ENCODE data around the gene GPX3. TPM values are rescaled to one million over a fixed set of nuclear protein-coding genes. Genes with fewer than 3 reads are reported as not detected.

Gene GPX3
- total and polyA plus RNA-seq, 2 experiments from 2014 or later = 28.0 to 48.9 TPM

- Histone ChIP-seq H3K27me3 (ENCODE audit: insufficient read depth) (no peaks in the 10 kb centered on the region), H2AFZ (no peak overlapping the region), H3K36me3 (ENCODE audit: insufficient read depth) (no peaks in the 10 kb centered on the region), H3K27ac (ENCODE audit: low read depth) (no peak overlapping the region), H3F3A (replicated peaks; ENCODE audit: low read depth) (no peaks in the 10 kb centered on the region), H3K4me3 (no peak overlapping the region), H3K9me2 (ENCODE audit: insufficient read depth) (no peaks in the 10 kb centered on the region), H3K79me2 (replicated peaks; ENCODE audit: insufficient read depth) (no peaks in the 10 kb centered on the region), H3K4me1 (ENCODE audit: insufficient read depth) (no peaks in the 10 kb centered on the region), H4K20me1 (replicated peaks; ENCODE audit: insufficient read depth) (no peaks in the 10 kb centered on the region), H3K4me2 (no peak overlapping the region)
- DNase-seq (ENCODE audit: low spot score) (no peak), ATAC-seq (no peak)
- Mint-ChIP-seq H3K4me1 (no peaks in the 10 kb centered on the region), H3K27me3 (ENCODE audit: insufficient read depth, low read depth, poor library complexity) (peaks cover 4% of the 10 kb centered on the region), H3K4me3 (no peak overlapping the region), H3K27ac (no peak overlapping the region), H3K36me3 (ENCODE audit: low read depth) (peaks cover 19% of the 10 kb centered on the region), H3K9me3 (no peaks in the 10 kb centered on the region; the same call in 2 of the 3 replicates)
- TF ChIP-seq POLR2AphosphoS5 (IDR thresholded peaks at IDR 0.05; ENCODE audit: low read depth) (no peak), ZNF114 (CRISPR knock-in tag; IDR thresholded peaks at IDR 0.05) (no peak), JUNB (IDR thresholded peaks at IDR 0.05; ENCODE audit: unreplicated experiment) (no peak), ZNF331 (CRISPR knock-in tag; IDR thresholded peaks at IDR 0.05; ENCODE audit: low read depth) (no peak), STAT1 (IDR thresholded peaks at IDR 0.05; ENCODE audit: unreplicated experiment) (no peak), CREB1 (CRISPR knock-in tag; IDR thresholded peaks at IDR 0.05; ENCODE audit: low read depth) (no peak), EZH2 (IDR thresholded peaks at IDR 0.05; ENCODE audit: low read depth, unreplicated experiment) (no peak), EZH2phosphoT487 (IDR thresholded peaks at IDR 0.05; ENCODE audit: unreplicated experiment) (no peak), NANOG (IDR thresholded peaks at IDR 0.05; ENCODE audit: borderline replicate concordance) (no peak)
- TF ChIP-seq, protein P1, sequence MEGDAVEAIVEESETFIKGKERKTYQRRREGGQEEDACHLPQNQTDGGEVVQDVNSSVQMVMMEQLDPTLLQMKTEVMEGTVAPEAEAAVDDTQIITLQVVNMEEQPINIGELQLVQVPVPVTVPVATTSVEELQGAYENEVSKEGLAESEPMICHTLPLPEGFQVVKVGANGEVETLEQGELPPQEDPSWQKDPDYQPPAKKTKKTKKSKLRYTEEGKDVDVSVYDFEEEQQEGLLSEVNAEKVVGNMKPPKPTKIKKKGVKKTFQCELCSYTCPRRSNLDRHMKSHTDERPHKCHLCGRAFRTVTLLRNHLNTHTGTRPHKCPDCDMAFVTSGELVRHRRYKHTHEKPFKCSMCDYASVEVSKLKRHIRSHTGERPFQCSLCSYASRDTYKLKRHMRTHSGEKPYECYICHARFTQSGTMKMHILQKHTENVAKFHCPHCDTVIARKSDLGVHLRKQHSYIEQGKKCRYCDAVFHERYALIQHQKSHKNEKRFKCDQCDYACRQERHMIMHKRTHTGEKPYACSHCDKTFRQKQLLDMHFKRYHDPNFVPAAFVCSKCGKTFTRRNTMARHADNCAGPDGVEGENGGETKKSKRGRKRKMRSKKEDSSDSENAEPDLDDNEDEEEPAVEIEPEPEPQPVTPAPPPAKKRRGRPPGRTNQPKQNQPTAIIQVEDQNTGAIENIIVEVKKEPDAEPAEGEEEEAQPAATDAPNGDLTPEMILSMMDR (conservative IDR thresholded peaks at IDR 0.05; ENCODE audit: low read depth in 2 of 2) = no peak
- TF ChIP-seq, protein P2, sequence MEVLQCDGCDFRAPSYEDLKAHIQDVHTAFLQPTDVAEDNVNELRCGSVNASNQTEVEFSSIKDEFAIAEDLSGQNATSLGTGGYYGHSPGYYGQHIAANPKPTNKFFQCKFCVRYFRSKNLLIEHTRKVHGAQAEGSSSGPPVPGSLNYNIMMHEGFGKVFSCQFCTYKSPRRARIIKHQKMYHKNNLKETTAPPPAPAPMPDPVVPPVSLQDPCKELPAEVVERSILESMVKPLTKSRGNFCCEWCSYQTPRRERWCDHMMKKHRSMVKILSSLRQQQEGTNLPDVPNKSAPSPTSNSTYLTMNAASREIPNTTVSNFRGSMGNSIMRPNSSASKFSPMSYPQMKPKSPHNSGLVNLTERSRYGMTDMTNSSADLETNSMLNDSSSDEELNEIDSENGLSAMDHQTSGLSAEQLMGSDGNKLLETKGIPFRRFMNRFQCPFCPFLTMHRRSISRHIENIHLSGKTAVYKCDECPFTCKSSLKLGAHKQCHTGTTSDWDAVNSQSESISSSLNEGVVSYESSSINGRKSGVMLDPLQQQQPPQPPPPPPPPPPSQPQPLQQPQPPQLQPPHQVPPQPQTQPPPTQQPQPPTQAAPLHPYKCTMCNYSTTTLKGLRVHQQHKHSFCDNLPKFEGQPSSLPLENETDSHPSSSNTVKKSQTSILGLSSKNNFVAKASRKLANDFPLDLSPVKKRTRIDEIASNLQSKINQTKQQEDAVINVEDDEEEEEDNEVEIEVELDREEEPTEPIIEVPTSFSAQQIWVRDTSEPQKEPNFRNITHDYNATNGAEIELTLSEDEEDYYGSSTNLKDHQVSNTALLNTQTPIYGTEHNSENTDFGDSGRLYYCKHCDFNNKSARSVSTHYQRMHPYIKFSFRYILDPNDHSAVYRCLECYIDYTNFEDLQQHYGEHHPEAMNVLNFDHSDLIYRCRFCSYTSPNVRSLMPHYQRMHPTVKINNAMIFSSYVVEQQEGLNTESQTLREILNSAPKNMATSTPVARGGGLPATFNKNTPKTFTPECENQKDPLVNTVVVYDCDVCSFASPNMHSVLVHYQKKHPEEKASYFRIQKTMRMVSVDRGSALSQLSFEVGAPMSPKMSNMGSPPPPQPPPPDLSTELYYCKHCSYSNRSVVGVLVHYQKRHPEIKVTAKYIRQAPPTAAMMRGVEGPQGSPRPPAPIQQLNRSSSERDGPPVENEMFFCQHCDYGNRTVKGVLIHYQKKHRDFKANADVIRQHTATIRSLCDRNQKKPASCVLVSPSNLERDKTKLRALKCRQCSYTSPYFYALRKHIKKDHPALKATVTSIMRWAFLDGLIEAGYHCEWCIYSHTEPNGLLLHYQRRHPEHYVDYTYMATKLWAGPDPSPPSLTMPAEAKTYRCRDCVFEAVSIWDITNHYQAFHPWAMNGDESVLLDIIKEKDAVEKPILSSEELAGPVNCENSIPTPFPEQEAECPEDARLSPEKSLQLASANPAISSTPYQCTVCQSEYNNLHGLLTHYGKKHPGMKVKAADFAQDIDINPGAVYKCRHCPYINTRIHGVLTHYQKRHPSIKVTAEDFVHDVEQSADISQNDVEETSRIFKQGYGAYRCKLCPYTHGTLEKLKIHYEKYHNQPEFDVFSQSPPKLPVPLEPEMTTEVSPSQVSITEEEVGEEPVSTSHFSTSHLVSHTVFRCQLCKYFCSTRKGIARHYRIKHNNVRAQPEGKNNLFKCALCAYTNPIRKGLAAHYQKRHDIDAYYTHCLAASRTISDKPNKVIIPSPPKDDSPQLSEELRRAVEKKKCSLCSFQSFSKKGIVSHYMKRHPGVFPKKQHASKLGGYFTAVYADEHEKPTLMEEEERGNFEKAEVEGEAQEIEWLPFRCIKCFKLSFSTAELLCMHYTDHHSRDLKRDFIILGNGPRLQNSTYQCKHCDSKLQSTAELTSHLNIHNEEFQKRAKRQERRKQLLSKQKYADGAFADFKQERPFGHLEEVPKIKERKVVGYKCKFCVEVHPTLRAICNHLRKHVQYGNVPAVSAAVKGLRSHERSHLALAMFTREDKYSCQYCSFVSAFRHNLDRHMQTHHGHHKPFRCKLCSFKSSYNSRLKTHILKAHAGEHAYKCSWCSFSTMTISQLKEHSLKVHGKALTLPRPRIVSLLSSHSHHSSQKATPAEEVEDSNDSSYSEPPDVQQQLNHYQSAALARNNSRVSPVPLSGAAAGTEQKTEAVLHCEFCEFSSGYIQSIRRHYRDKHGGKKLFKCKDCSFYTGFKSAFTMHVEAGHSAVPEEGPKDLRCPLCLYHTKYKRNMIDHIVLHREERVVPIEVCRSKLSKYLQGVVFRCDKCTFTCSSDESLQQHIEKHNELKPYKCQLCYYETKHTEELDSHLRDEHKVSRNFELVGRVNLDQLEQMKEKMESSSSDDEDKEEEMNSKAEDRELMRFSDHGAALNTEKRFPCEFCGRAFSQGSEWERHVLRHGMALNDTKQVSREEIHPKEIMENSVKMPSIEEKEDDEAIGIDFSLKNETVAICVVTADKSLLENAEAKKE (CRISPR knock-in tag; IDR thresholded peaks at IDR 0.05) = no peak
Measured at GRCh38 chr5:151030379-151030778, 10.0 kb downstream of the GPX3 start.
